ENCODE data around the gene FBN2. TPM values are rescaled to one million over a fixed set of nuclear protein-coding genes. Genes with fewer than 3 reads are reported as not detected.
"Not testable (repeated sequence)": the region's sequence is repeated elsewhere in the genome, so short reads cannot be mapped to it uniquely, and the experiment has no call there.

FBN2 gene
- total RNA-seq, 1 experiment from 2014 or later = 0.42 TPM

DNA sequence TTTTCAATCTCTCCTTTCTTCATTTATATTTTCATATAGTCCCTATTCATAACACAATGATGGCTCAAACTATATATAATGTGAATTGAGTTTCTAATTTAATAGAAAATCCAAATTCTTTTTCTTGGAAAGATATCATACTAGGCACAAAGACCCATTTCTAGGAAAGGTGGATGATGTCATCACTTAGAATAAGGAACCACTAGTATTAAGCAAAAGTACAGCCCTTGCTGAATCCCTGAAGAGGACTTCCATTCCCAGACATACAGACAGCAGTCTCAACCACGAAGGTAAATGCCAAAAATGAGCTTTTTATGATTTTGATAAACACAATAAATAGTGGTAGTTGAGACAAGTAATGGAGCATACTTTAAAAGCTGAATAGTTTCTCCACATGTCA lies 210.0 kb downstream of the FBN2 start:
- intact Hi-C loops (cut with micrococcal nuclease) = no loop called here
- ChIA-PET CTCF (no interaction called here), RAD21 (ENCODE audit: low non-redundant PET in 1 of 2, low total read pairs in 2 of 2, uncharacterized antibody in 2 of 2, unreplicated experiment in 2 of 2) (no interaction called here), POLR2A (no interaction called here)
- H2AFZ ChIP-seq (ENCODE audit: low read depth, low read length, poor library complexity, severe bottlenecking) = no peak overlapping the region
- H3K4me3 ChIP-seq (replicated peaks in 1 of 2; ENCODE audit: low read depth in 1 of 2, low read length in 2 of 2) = no peak overlapping the region
- DNase-seq (ENCODE audit: low read depth, low spot score) (no peak), ATAC-seq (no peak)
- no peaks in the 10 kb centered on the region for H3K9me2 ChIP-seq (ENCODE audit: insufficient read depth)
- TF ChIP-seq CTCF (IDR thresholded peaks at IDR 0.05 in 2 of 3, conservative IDR thresholded peaks at IDR 0.05 in 1 of 3; ENCODE audit: borderline replicate concordance in 1 of 3, insufficient read depth in 1 of 3, low read depth in 2 of 3, low read length in 2 of 3) = no peak
- no peak for TF ChIP-seq EGR1 (IDR thresholded peaks at IDR 0.05; ENCODE audit: low read depth)
- TF ChIP-seq, protein P1, sequence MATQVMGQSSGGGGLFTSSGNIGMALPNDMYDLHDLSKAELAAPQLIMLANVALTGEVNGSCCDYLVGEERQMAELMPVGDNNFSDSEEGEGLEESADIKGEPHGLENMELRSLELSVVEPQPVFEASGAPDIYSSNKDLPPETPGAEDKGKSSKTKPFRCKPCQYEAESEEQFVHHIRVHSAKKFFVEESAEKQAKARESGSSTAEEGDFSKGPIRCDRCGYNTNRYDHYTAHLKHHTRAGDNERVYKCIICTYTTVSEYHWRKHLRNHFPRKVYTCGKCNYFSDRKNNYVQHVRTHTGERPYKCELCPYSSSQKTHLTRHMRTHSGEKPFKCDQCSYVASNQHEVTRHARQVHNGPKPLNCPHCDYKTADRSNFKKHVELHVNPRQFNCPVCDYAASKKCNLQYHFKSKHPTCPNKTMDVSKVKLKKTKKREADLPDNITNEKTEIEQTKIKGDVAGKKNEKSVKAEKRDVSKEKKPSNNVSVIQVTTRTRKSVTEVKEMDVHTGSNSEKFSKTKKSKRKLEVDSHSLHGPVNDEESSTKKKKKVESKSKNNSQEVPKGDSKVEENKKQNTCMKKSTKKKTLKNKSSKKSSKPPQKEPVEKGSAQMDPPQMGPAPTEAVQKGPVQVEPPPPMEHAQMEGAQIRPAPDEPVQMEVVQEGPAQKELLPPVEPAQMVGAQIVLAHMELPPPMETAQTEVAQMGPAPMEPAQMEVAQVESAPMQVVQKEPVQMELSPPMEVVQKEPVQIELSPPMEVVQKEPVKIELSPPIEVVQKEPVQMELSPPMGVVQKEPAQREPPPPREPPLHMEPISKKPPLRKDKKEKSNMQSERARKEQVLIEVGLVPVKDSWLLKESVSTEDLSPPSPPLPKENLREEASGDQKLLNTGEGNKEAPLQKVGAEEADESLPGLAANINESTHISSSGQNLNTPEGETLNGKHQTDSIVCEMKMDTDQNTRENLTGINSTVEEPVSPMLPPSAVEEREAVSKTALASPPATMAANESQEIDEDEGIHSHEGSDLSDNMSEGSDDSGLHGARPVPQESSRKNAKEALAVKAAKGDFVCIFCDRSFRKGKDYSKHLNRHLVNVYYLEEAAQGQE (IDR thresholded peaks at IDR 0.05; ENCODE audit: low read depth) = no peak
- no peak for TF ChIP-seq SP1 (IDR thresholded peaks at IDR 0.05; ENCODE audit: low read depth)
- TF ChIP-seq FOSL1 (IDR thresholded peaks at IDR 0.05; ENCODE audit: low read depth) = no peak
- TF ChIP-seq RAD21 (IDR thresholded peaks at IDR 0.05; ENCODE audit: low read depth) = no peak
- TF ChIP-seq, protein P2, sequence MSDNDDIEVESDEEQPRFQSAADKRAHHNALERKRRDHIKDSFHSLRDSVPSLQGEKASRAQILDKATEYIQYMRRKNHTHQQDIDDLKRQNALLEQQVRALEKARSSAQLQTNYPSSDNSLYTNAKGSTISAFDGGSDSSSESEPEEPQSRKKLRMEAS (IDR thresholded peaks at IDR 0.05) = no peak
- no peak for TF ChIP-seq ELF1 (IDR thresholded peaks at IDR 0.05; ENCODE audit: borderline replicate concordance, low read depth)
- TF ChIP-seq POLR2AphosphoS5 (IDR thresholded peaks at IDR 0.05; ENCODE audit: low read depth, low read length) = no peak
- TF ChIP-seq TCF7L2 (IDR thresholded peaks at IDR 0.05; ENCODE audit: borderline replicate concordance, extremely low read depth, insufficient read depth, insufficient read length) = no peak
- no peak for TF ChIP-seq CBX3 (IDR thresholded peaks at IDR 0.05; ENCODE audit: low read depth)
- no peak for TF ChIP-seq CEBPB (IDR thresholded peaks at IDR 0.05; ENCODE audit: low read depth)
- TF ChIP-seq JUND (IDR thresholded peaks at IDR 0.05) = no peak
- TF ChIP-seq, protein P3, sequence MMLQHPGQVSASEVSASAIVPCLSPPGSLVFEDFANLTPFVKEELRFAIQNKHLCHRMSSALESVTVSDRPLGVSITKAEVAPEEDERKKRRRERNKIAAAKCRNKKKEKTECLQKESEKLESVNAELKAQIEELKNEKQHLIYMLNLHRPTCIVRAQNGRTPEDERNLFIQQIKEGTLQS (IDR thresholded peaks at IDR 0.05) = no peak
- TF ChIP-seq POLR2A (IDR thresholded peaks at IDR 0.05; ENCODE audit: borderline replicate concordance, extremely low read depth, insufficient read depth, insufficient read length) = no peak
- no peak for TF ChIP-seq EZH2 (IDR thresholded peaks at IDR 0.05)
- no peaks in the 10 kb centered on the region for H3K79me2 ChIP-seq (ENCODE audit: insufficient read depth, low read length)
- no peaks in the 10 kb centered on the region for H4K20me1 ChIP-seq (ENCODE audit: insufficient read depth)
- H3K9me3 ChIP-seq (ENCODE audit: control insufficient read depth in 1 of 2, insufficient read depth in 1 of 2, low read depth in 1 of 2, low read length in 2 of 2) = no peaks in the 10 kb centered on the region
- no peak overlapping the region for H3K9ac ChIP-seq (ENCODE audit: low read length)
- BruUV-seq (replicated peaks) = no TSS peak
- no peaks in the 10 kb centered on the region for H3K4me1 ChIP-seq (ENCODE audit: control insufficient read depth in 1 of 2, insufficient read depth in 2 of 2, low read length in 2 of 2)
- H3K27ac ChIP-seq (ENCODE audit: low read depth, low read length) = no peak overlapping the region
- no peak overlapping the region for H3K4me2 ChIP-seq (ENCODE audit: low read length)
- H3K27me3 ChIP-seq (ENCODE audit: insufficient read depth, low read length) = no peaks in the 10 kb centered on the region
- no peaks in the 10 kb centered on the region for H3K36me3 ChIP-seq (ENCODE audit: control insufficient read depth in 1 of 2, insufficient read depth in 2 of 2, low read length in 2 of 2)

DNA sequence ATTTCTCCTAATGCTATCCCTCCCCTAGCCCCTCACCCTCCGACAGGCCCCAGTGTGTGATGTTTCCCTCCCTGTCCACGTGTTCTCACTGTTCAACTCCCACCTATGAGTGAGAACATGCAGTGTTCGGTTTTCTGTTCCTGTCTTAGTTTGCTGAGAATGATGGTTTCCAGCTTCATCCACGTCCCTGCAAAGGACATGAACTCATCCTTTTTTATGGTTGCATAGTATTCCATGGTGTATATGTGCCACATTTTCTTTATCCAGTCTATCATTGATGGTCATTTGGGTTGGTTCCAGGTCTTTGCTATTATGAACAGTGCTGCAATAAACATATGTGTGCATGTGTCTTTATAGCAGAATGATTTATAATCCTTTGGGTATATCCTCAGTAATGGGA lies 216.6 kb downstream of the FBN2 start:
- DNase-seq (ENCODE audit: low read depth, low spot score); H2AFZ ChIP-seq (ENCODE audit: low read depth, low read length, poor library complexity, severe bottlenecking); H4K20me1 ChIP-seq (ENCODE audit: insufficient read depth); H3K4me1 ChIP-seq (ENCODE audit: control insufficient read depth in 1 of 2, insufficient read depth in 2 of 2, low read length in 2 of 2); intact Hi-C loops (cut with micrococcal nuclease); H3K4me2 ChIP-seq (ENCODE audit: low read length); CTCF ChIA-PET; H3K79me2 ChIP-seq (ENCODE audit: insufficient read depth, low read length); POLR2A ChIA-PET; H3K9ac ChIP-seq (ENCODE audit: low read length); H3K36me3 ChIP-seq (ENCODE audit: control insufficient read depth in 1 of 2, insufficient read depth in 2 of 2, low read length in 2 of 2); H3K9me2 ChIP-seq (ENCODE audit: insufficient read depth); H3K27me3 ChIP-seq (ENCODE audit: insufficient read depth, low read length); H3K27ac ChIP-seq (ENCODE audit: low read depth, low read length); H3K9me3 ChIP-seq (ENCODE audit: control insufficient read depth in 1 of 2, insufficient read depth in 1 of 2, low read depth in 1 of 2, low read length in 2 of 2); H3K4me3 ChIP-seq (replicated peaks in 1 of 2; ENCODE audit: low read depth in 1 of 2, low read length in 2 of 2); BruUV-seq (replicated peaks); RAD21 ChIA-PET (ENCODE audit: low non-redundant PET in 1 of 2, low total read pairs in 2 of 2, uncharacterized antibody in 2 of 2, unreplicated experiment in 2 of 2); ATAC-seq: not testable (repeated sequence)
